K562 (cell line): ENCODE measurements around the gene LTBP2. TPM values are rescaled to one million over a fixed set of nuclear protein-coding genes. Genes with fewer than 3 reads are reported as not detected.

Source experiments
- ATAC-seq: fragments of 200-7000 bp; cut with Tn5 transposase; 3 replicates; pipeline ENCODE4 v1.9.1; 2020; ENCODE audit warnings: moderate library complexity
- BruUV-seq: library from RNA; stranded (reverse); fragments of 400-500 nt; replicated peaks from 2 replicates; lab custom pipeline; 2021; lab: Mats Ljungman, UMichigan
- CTCF ChIA-PET: fragments of 300-600 bp; formaldehyde crosslinking; extraction: SDS; loops from one replicate; lab custom pipeline; 2021; ENCODE audit warnings: low intra/inter-chr PET ratio; lab: Yijun Ruan, JAX
- POLR2A ChIA-PET: fragments of 300-600, 350-650 bp; sonication (Branson Sonifier 250); formaldehyde crosslinking; extraction: SDS; loops from one replicate; lab custom pipeline; 2021; ENCODE audit warnings: antibody characterized with exemption, inconsistent platforms; lab: Yijun Ruan, JAX
- DNase-seq, 4 experiments: peaks; one replicate each; pipeline versions ENCODE4 v3.0.0 to v3.0.0-alpha.2; 2011 to 2018; ENCODE audit warnings: low spot score in 3 of 4, mixed read lengths in 3 of 4; ENCODE audit errors: extremely low read depth in 1 of 4
- FAIRE-seq: peaks from 2 replicates; lab custom pipeline; 2011; peaks lifted over from hg19 to GRCh38; lab: Jason Lieb, UNC
- H2AFZ ChIP-seq: 2 replicates; pipeline ENCODE4 v1.6.0; 2011; ENCODE audit warnings: low read depth, low read length, control low read depth, inconsistent platforms
- H3K27ac ChIP-seq: fragments of 200-600 bp; 3 replicates; pipeline ENCODE4 v1.8.0; 2011; ENCODE audit warnings: low read depth, mild to moderate bottlenecking, control low read depth, inconsistent platforms, low read length, moderate library complexity, mixed read lengths; ENCODE audit errors: extremely low read depth
- H3K27me3 ChIP-seq, 2 experiments: fragments of 300-600 bp in 1 of 2; 2 replicates in 1 of 2; 3 replicates in 1 of 2; pipeline versions ENCODE4 v1.6.0 to v1.8.0; 2011; ENCODE audit warnings: inconsistent platforms in 2 of 2, low read length in 2 of 2, mild to moderate bottlenecking in 1 of 2, mixed read lengths in 1 of 2, moderate library complexity in 1 of 2; ENCODE audit not compliant: control insufficient read depth in 2 of 2, insufficient read depth in 2 of 2
- H3K36me3 ChIP-seq: fragments of 300-600 bp; 3 replicates; pipeline ENCODE4 v1.8.0; 2011; ENCODE audit warnings: mild to moderate bottlenecking, low read length, inconsistent platforms; ENCODE audit not compliant: control insufficient read depth, insufficient read depth
- H3K4me1 ChIP-seq, 2 experiments: fragments of 200-600 bp in 1 of 2; replicated peaks in 1 of 2; 2 replicates in 1 of 2; 3 replicates in 1 of 2; pipeline versions ENCODE4 v1.5.1 to v1.8.0; 2011; ENCODE audit warnings: inconsistent platforms in 2 of 2, low read length in 2 of 2, mild to moderate bottlenecking in 1 of 2, mixed read lengths in 1 of 2, moderate library complexity in 1 of 2; ENCODE audit not compliant: control insufficient read depth in 2 of 2, insufficient read depth in 2 of 2
- H3K4me2 ChIP-seq: 2 replicates; pipeline ENCODE4 v1.6.1; 2011; ENCODE audit warnings: low read length, control low read depth, inconsistent platforms, mixed read lengths; ENCODE audit not compliant: insufficient read depth
- H3K4me3 ChIP-seq: fragments of 200-600 bp; sonication (generic), shearing (Covaris generic); 2 replicates; pipeline ENCODE4 v1.5.1; 2016; ENCODE audit warnings: control low read depth, inconsistent platforms
- H3K79me2 ChIP-seq: fragments of 200-600 bp; 3 replicates; pipeline ENCODE4 v1.8.0; 2011; ENCODE audit warnings: low read length, inconsistent platforms; ENCODE audit not compliant: control insufficient read depth, insufficient read depth
- H3K9ac ChIP-seq, 2 experiments: 2 replicates each; pipeline versions ENCODE4 v1.6.0 to v1.6.1; 2011; ENCODE audit warnings: low read depth in 2 of 2, low read length in 2 of 2, control low read depth in 1 of 2, inconsistent platforms in 1 of 2, mild to moderate bottlenecking in 1 of 2, mixed read lengths in 1 of 2; ENCODE audit not compliant: insufficient read depth in 1 of 2
- H3K9me1 ChIP-seq: one replicate; pipeline ENCODE4 v1.6.0; 2011; ENCODE audit warnings: inconsistent platforms, mild to moderate bottlenecking, low read length, moderate library complexity; ENCODE audit not compliant: control insufficient read depth, insufficient read depth
- H3K9me3 ChIP-seq: replicated peaks from 2 replicates; pipeline ENCODE4 v1.5.1; 2011; ENCODE audit warnings: low read depth, low read length, inconsistent platforms; ENCODE audit not compliant: control insufficient read depth, insufficient read depth
- H4K20me1 ChIP-seq: replicated peaks from 2 replicates; pipeline ENCODE4 v1.6.1; 2011; ENCODE audit warnings: low read length, inconsistent platforms, mixed read lengths; ENCODE audit not compliant: control insufficient read depth, insufficient read depth
- ATF6 ChIP-seq: sonication (generic); formaldehyde crosslinking; IDR thresholded peaks from 2 replicates; pipeline ENCODE4 v1.4.0; 2020; ENCODE audit warnings: mild to moderate bottlenecking, missing genetic modification reagents
- BCOR ChIP-seq: fragments of 450-650 bp; IDR thresholded peaks from 2 replicates; pipeline ENCODE4 v1.6.1; 2016
- CXXC5 ChIP-seq: fragments of 250-450 bp; sonication (Bioruptor Pico); IDR thresholded peaks from 2 replicates; pipeline ENCODE4 v1.8.0; 2022; ENCODE audit warnings: inconsistent platforms, mild to moderate bottlenecking, moderate library complexity
- DDX20 ChIP-seq: fragments of 450-650 bp; IDR thresholded peaks from 2 replicates; pipeline ENCODE4 v1.6.1; 2016; ENCODE audit warnings: missing genetic modification characterization, low read depth, mild to moderate bottlenecking, missing compliant biosample characterization, moderate library complexity
- DLX4 ChIP-seq: fragments of 250-450 bp; sonication (Bioruptor Pico); IDR thresholded peaks from 2 replicates; pipeline ENCODE4 v1.6.1; 2021; ENCODE audit warnings: mild to moderate bottlenecking
- E2F3 ChIP-seq: fragments of 250-450 bp; sonication (Bioruptor Pico); IDR thresholded peaks from 2 replicates; pipeline ENCODE4 v1.4.0; 2020; ENCODE audit warnings: mild to moderate bottlenecking
- HNRNPLL ChIP-seq: fragments of 200-400 bp; formaldehyde crosslinking; IDR thresholded peaks from 2 replicates; pipeline ENCODE4 v1.6.1; 2017; ENCODE audit warnings: low read length, low read depth, mild to moderate bottlenecking; ENCODE audit not compliant: poor library complexity, severe bottlenecking
- JUND ChIP-seq, 2 experiments: IDR thresholded peaks; 2 replicates in 1 of 2; 3 replicates in 1 of 2; pipeline ENCODE4 v1.6.1; 2011; ENCODE audit warnings: borderline replicate concordance in 2 of 2, low read depth in 2 of 2, low read length in 2 of 2, improper control_type of control experiment in 1 of 2, missing biosample characterization in 1 of 2, missing genetic modification characterization in 1 of 2, missing genetic modification reagents in 1 of 2
- MAFK ChIP-seq: IDR thresholded peaks from 2 replicates; pipeline ENCODE4 v1.6.1; 2011; ENCODE audit warnings: low read length, improper control_type of control experiment
- PKNOX1 ChIP-seq: fragments of 450-650 bp; IDR thresholded peaks from 2 replicates; pipeline ENCODE4 v1.6.1; 2016
- POLR2B ChIP-seq: fragments of 450-650 bp; IDR thresholded peaks from 2 replicates; pipeline ENCODE4 v1.6.1; 2018; ENCODE audit warnings: low read depth; ENCODE audit not compliant: partially characterized antibody
- POLR3G ChIP-seq: IDR thresholded peaks from 2 replicates; pipeline ENCODE4 v1.6.1; 2011; ENCODE audit not compliant: insufficient read length, insufficient replicate concordance; ENCODE audit errors: extremely low read depth
- SAFB ChIP-seq: fragments of 200-400 bp; formaldehyde crosslinking; IDR thresholded peaks from 2 replicates; pipeline ENCODE4 v1.6.1; 2017; ENCODE audit warnings: low read depth, low read length, borderline replicate concordance
- SAP30 ChIP-seq: fragments of 200-600 bp; sonication (generic); IDR thresholded peaks from 2 replicates; pipeline ENCODE4 v1.6.1; 2012; ENCODE audit warnings: borderline replicate concordance, low read depth, mild to moderate bottlenecking, moderate library complexity, low read length, control low read depth, inconsistent platforms; ENCODE audit not compliant: insufficient read depth, poor library complexity, severe bottlenecking
- SRSF3 ChIP-seq: fragments of 200-400 bp; formaldehyde crosslinking; IDR thresholded peaks from 2 replicates; pipeline ENCODE4 v1.6.1; 2016; ENCODE audit warnings: mild to moderate bottlenecking, low read length, moderate library complexity; ENCODE audit not compliant: insufficient read depth
- TBP ChIP-seq: optimal IDR thresholded peaks from 2 replicates; pipeline ENCODE3; 2011; ENCODE audit warnings: low read depth, low read length, improper control_type of control experiment
- WGBS: fragments of 100-300 bp; shearing (Covaris generic); methylation state at CpG from one replicate; pipeline ENCODE4 v1.1.6; 2016; ENCODE audit warnings: low coverage, mixed read lengths; ENCODE audit not compliant: insufficient coverage; ENCODE audit errors: missing lambda C conversion rate; 5-methylcytosine and 5-hydroxymethylcytosine counted together
- in situ Hi-C: fragments of 300-500 bp; cut with MboI; formaldehyde crosslinking; loops from 4 replicates; pipeline ENCODE4 v1.15.0; 2018; ENCODE audit warnings: inconsistent platforms, mixed read lengths
- intact Hi-C: fragments of 100-400 bp; cut with micrococcal nuclease; formaldehyde crosslinking; loops from 2 replicates; pipeline ENCODE4 v1.14.2; 2022
- polyA plus RNA-seq, 8 experiments: library from polyadenylated mRNA; depleted of rRNA in 4 of 8; stranded (reverse) in 5 of 8; unstranded in 3 of 8; fragments of >200 nt; fragmentation: Nextera tagmentation in 2 of 8; fragmentation: Illumina TruSeq in 1 of 8; extraction: Ambion mirVana in 2 of 8; extraction: Trizol in 1 of 8; gene quantifications; 2 replicates each; pipeline versions ENCODE4 v1.2.1 to v1.2.3, GENCODE V29; 2011 to 2014; ENCODE audit warnings: inconsistent platforms in 1 of 8, missing spikeins in 1 of 8
- total RNA-seq, 7 experiments: library from RNA; depleted of rRNA in 6 of 7; stranded (reverse); fragments of >200 nt in 6 of 7; fragmentation: Illumina TruSeq in 2 of 7; extraction: Trizol in 2 of 7; gene quantifications; 2 replicates each; pipeline versions ENCODE4 v1.2.1 to v1.2.3, GENCODE V29; 2011 to 2021; ENCODE audit warnings: low replicate concordance in 1 of 7

The LTBP2 gene
- total and polyA plus RNA-seq, 9 of the 15 experiments (the other 6 are each of a cell fraction or from before 2014, with no cell fraction given): under 0.01 to 0.18 (median 0.03) TPM; not detected in 3

GRCh38 chr14:74492776-74493342, 119.2 kb downstream of the LTBP2 start, which contains the start of gene NPC2:
Gene NPC2, minus strand, starts transcription at chr14:74493305. Its CDS starts 31 bp downstream, at chr14:74493274.
- H3K9ac ChIP-seq: peak within 1 kb of the TSS; percentile 85 to 97
- H2AFZ ChIP-seq: peak within 1 kb of the TSS; percentile 98
- ChIA-PET POLR2A (interaction anchor here (0.6 to 1.7 kb wide), 4 partner anchors 10 to 27 kb away, joined by 3 to 5 read pairs (median 4); no protein-coding TSS in a partner anchor), CTCF (interaction anchor here (0.6 to 1.2 kb wide), 2 partner anchors 130 to 175 kb away, joined by 3 read pairs; no protein-coding TSS in a partner anchor)
- peak within 1 kb of the TSS; percentile 89 for H3K4me2 ChIP-seq
- H3K9me1 ChIP-seq: no peaks in the 10 kb centered on the region
- peak within 1 kb of the TSS; percentile 89 for H3K4me3 ChIP-seq
- H3K27me3 ChIP-seq: no peaks in the 10 kb centered on the region
- no peak for FAIRE-seq
- H3K36me3 ChIP-seq: peaks cover 8% of the 10 kb centered on the region; the same call in 1 of the 3 replicates
- ATAC-seq: peak; percentile 17
- in situ Hi-C loops (no loop called here), intact Hi-C loops (loop anchor here (5.0 kb wide), 2 partner anchors 36 to 131 kb away; no protein-coding TSS in a partner anchor)
- no peaks in the 10 kb centered on the region for H3K9me3 ChIP-seq
- no TSS peak for BruUV-seq
- peak within 1 kb of the TSS; percentile 88 for H3K27ac ChIP-seq
- peaks cover 8% of the 10 kb centered on the region for H3K79me2 ChIP-seq
- H4K20me1 ChIP-seq: no peaks in the 10 kb centered on the region
- DNase-seq: peak in 1 of 4 experiments; percentile 13
- peaks cover 10 to 14% of the 10 kb centered on the region in 2 experiments; a peak in 4 of 5 replicates for H3K4me1 ChIP-seq
- 3% methylated on average over 20 of the region's 35 CpGs for WGBS
- TF ChIP-seq DDX20 (tag): no peak
- no peak for TF ChIP-seq HNRNPLL
- 0 out of 2 replicates have a peak, but pooled peaks have one; percentile 88 for TF ChIP-seq MAFK
- no peak for TF ChIP-seq POLR2B
- peak; percentile 41; the same call in 1 of the 2 replicates for TF ChIP-seq CXXC5 (CRISPR knock-in tag)
- TF ChIP-seq POLR3G: no peak
- no peak for TF ChIP-seq JUND (IDR thresholded peaks at IDR 0.05; ENCODE audit: borderline replicate concordance, low read depth, low read length)
- no peak for TF ChIP-seq JUND (tag; IDR thresholded peaks at IDR 0.05; ENCODE audit: borderline replicate concordance, low read depth, low read length)
- TF ChIP-seq SAFB: no peak
- no peak for TF ChIP-seq DLX4 (CRISPR knock-in tag)
- no peak for TF ChIP-seq BCOR
- peak; percentile 54; the same call in 1 of the 2 replicates for TF ChIP-seq PKNOX1
- TF ChIP-seq TBP: peak; percentile 12
- no peak for TF ChIP-seq ATF6 (CRISPR knock-in tag)
- peak; percentile 44 for TF ChIP-seq SAP30
- TF ChIP-seq E2F3 (CRISPR knock-in tag): no peak
- no peak for TF ChIP-seq SRSF3
